GM18868 (cell line): ENCODE measurements around the gene PTCRA.
"Not testable (repeated sequence)": the region's sequence is repeated elsewhere in the genome, so short reads cannot be mapped to it uniquely, and the experiment has no call there.

Source experiments
- ATAC-seq: cut with Tn5 transposase; IDR thresholded peaks from one replicate; pipeline ENCODE4 v1.9.1; 2021; ENCODE audit warnings: mild to moderate bottlenecking, moderate library complexity; ENCODE audit not compliant: unreplicated experiment

PTCRA gene

DNA sequence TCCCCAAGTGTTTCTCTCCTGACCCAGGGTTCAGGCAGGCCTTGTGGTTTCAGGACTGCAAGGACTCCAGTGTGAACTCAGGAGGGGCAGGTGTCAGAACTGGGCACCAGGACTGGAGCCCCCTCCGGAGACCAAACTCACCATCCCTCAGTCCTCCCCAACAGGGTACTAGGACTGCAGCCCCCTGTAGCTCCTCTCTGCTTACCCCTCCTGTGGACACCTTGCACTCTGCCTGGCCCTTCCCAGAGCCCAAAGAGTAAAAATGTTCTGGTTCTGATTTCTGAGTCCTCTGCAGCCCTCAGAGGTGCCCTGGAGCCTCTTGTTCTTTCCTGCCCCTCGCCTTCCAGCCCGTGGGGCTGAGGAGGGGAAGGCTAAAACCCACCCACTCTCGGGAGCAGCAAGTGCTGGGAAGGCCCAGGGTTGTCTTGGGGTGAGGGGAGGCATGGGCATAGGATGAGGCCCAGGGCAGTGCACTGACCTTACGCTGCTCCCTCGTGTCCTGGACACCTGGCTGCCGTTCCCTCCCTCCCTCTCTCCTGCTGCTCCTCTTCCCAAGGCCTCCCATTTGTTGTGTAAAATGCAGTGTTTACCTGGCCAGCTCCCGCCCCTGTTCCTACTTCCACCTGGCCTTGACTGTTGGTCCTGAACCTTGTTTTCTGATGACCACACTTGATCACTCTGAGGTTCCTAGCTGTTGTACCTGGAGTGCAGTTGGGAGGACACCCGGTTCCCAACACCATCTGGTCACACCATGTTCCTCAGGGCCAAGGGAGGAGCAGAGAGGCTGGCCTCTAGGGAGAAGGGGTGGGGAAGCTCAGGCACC, 23.3 kb downstream of the PTCRA start:
- no peak for ATAC-seq

DNA sequence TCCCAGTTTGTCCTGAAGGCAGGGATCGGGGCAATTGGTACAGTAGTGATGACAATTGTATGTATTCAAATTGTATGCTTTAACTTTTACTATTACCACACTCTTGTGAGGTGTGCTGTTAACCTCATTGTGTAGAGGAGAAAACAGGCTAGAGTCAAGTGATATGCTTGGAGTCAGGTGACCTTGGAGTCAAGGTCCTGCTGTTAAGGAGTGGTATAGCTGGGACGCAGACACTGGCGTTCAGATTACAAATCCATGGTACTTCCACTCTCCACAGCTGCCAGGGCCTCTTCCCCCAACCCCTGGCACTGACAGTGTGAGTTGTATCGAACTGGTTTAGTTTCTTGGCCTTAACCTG, 23.9 kb downstream of the PTCRA start:
- ATAC-seq = no peak

DNA sequence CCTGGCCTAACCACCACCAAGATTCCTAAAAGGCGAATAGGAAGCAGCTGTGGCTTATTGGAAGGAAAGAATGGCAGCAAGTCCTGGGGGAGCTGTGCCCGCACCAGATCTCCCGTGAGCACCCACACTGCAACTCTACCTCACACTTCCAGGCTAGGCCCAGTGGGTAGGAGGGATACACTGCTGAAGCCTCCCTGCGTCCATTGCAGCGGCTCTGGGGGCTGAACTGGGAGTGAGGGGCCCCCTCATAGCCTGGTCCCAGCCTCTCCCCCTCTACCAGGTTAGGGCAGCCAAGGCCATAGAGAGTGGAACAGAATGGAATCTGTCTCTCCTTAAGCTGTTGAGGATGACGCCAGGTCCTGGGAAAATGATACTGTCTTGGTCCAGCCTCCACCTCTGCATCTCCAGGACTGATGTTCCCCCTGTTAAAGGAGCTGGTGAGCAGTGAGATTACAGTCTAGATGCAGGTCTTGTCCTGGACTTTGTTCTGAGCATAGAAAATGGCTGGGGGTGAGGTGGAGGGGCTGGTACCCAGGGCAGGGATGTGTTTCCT, 24.7 kb downstream of the PTCRA start:
- no peak for ATAC-seq

DNA sequence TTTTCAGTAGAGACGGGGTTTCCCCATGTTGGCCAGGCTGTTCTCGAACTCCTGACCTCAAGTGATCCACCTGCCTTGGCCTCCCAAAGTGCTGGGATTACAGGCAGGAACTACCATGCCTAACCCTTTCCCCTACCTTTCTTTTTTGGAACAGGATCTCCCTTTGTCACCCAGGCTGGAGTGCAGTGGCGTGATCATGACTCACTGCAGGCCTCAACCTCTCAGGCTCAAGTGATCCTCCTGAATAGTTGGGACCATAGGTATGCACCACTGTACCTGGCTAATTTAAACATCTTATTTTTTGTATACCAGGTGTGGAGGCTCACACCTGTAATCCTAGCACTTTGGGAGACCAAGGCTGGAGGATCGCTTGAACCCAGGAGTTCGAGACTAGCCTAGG, 25.5 kb downstream of the PTCRA start:
- ATAC-seq = not testable (repeated sequence)

DNA sequence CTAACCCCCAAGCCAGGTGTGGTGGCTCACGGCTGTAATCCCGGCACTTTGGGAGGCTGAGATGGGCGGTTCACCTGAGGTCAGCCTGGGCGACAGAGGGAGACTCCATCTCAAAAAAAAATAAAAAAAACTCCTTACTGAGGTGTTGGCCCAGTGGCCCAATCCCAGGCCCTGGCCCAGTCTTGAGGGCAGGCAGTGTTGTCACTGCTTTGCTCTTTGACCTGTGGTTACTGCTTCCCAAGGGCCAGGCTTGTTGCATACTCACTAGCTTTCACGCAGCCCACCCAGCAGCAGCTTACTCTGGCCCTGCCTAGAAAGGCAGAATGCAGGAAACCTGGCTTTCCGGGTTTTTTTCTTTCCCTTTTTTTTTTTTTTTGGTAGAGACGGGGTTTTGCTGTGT, 26.6 kb downstream of the PTCRA start:
- ATAC-seq = no peak

DNA sequence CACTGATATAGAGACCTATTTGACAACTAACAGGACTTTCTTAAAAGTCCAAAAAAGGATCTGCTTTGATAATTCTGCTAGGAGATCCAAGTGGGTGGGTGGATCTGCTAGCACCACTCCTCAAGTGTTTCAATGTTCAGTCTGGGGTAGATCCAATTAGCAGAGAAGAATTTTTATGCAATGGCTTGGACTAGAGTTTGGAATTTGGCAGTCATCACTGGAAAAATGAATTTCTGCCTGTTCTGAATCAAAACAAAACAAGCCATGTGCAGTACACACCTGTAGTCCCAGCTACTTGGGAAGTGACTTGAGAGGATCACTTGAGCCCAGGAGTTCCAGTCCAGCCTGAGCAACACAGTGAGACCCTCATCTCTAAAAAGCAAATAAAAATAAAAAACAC, 32.1 kb downstream of the PTCRA start:
- no peak for ATAC-seq

DNA sequence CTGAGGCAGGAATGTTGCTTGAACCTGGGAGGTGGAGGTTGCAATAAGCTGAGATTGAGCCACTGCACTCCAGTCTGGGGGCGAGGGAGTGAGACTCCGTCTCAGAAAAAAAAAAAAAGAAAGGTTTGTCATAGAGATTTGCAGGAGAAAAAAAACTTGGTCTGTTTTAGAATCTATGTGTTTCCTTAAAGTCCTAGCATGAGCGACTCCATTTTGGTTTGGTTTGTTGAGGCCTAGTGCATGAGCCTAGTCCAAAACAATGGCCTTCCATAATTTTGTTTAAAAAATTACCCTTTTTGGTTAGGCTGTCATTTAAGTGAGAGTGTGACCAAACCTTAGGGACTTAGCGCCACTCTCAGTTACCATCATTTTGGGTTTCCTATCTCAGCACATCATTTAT, 36.5 kb downstream of the PTCRA start:
- ATAC-seq = no peak

DNA sequence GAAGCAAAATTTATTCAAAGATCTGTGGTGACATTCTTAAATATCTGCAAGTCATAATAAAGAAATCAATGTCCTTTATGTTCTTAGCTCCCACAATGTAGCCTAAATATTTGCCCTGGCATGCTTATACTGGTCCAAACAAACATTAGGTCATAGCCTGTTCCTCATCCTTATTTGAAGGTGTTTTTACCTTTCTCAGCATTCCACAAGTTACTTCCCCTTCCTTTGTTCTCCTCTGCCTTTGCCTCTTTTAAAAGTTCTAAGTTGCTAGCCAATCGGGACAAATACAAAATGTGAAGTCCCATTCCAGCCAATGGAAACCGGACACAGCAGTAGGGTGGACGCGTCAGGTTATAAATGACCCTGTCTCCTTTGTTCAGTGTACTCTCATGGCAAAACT, 38.6 kb downstream of the PTCRA start:
- not testable (repeated sequence) for ATAC-seq

DNA sequence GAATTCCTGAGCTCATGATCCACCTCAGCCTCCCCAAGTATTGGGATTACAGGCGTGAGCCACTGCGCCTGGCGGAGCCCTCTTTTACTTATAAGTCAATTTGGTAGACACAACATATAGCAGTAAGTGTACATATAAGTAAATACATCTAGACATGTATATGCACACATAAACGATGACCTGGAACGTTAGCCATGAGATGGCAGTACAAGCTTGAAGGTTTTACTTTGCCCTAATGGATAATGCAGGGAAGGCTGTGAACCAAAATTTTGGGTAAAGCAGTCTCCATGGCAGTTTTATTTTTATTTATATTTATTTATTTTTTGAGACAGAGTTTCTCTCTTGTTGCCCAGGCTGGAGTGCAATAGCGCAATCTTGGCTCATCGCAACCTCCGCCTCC, 42.3 kb downstream of the PTCRA start:
- no peak for ATAC-seq

DNA sequence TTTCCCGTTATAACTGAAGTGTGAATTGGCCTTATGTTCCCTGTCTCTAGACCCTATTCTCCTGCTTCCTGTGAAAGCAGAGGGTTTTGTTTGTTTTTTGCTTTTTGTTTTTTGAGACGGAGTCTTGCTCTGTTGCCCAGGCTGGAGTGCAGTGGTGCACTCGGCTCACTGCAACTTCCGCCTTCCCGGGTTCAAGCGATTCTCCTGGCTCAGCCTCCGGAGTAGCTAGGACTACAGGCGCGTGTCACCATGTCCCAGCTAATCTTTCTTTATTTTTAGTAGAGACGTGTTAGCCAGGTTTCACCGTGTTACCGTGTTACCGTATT, 44.0 kb downstream of the PTCRA start:
- ATAC-seq = no peak

DNA sequence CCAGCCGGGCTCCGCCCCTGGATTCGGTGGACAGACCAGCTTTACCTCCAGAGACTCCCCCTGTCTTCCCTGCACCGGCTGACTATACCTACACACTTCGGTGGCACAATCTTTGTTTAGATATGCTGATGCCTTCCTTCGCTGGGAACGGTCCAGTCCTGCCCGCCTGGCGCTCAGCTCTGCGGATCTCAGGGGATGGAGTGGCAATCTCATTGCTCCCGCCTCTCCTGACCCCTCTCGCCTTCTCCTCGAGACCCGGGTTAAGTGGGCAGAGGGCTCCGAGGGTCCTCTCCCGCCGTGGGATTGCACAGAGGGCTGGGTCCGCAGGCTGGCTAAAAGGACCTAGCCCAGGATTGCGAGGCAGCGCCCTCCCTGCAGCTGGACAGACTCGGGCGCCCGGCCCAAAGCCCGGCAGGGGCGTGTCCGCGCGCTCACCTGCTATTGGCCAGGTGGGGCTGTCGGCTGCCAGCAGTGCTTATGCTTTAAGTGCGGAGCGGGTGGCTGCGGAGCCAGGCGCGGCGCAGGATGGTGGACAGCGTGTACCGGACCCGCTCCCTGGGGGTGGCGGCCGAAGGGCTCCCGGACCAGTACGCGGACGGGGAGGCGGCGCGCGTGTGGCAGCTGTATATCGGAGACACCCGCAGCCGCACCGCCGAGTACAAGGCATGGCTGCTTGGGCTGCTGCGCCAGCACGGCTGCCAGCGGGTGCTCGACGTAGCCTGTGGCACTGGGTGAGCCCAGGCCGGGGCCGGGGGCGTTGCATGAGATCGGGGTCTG, 44.6 kb downstream of the PTCRA start, which contains the start of gene GNMT:
Gene GNMT (plus strand): TSS at position 512 of the 777 bp plus-strand sequence. CDS start 14 bp downstream, at position 526.
- no peak for ATAC-seq

DNA sequence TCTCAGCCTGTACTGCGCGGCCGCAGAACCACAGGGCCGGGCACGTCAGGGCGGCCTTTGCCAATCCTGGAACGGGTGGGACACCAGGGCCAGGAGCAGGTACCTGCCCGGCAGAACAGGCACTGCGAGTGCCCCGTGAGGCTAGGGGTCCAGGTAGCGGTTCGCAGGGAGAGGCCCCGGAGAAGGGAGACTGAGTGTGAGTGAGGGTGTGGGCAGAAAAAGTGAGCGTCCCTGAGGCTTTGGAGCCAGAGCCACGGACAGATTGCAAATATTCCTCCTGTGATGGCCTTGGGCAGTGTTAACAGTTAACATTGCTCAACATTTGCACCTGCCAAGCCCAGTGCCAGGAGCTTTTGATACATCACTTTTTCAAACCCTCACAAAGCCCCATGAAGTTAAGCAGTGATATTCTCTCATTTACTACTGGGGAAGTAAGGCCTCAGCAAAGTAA, 45.2 kb downstream of the PTCRA start:
- ATAC-seq = no peak

DNA sequence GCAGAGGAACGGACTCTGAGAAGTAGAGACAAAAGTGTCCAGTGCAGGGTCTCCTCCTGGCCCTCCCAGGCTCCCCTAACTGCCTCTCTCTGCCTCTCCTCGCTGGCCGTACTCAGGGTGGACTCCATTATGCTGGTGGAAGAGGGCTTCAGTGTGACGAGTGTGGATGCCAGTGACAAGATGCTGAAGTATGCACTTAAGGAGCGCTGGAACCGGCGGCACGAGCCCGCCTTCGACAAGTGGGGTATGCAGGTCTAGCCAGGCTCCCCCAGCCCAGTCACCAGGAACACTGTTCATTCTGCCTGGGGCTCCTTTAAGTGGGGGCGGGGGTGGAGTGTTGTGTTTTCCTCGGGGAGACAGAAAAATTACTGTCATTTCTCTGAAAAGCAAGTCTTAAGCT, 46.2 kb downstream of the PTCRA start:
- no peak for ATAC-seq

DNA sequence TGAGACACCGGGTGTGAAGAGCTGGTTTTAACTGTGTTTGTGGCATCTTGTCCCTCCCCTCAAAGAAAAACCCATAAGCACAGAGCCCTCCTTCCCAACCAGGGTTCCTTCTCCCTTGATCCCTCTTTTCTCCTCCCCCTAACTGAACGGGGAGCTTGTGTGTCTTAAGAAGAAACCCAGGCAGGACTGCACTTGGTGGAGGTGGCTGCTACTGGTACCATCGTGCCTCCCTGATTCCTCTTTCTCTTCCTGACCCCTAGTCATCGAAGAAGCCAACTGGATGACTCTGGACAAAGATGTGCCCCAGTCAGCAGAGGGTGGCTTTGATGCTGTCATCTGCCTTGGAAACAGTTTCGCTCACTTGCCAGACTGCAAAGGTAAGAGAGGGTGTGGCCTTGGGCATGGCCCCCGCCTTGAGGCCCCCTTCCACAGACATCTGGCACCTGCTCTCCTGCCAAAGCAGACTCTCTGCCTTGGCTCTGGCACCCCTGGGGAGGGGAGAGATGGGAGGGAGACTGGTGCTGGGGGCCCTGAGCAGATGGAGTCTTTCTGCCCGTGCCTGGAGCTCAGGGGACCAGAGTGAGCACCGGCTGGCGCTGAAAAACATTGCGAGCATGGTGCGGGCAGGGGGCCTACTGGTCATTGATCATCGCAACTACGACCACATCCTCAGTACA, 46.8 kb downstream of the PTCRA start:
- ATAC-seq = no peak

DNA sequence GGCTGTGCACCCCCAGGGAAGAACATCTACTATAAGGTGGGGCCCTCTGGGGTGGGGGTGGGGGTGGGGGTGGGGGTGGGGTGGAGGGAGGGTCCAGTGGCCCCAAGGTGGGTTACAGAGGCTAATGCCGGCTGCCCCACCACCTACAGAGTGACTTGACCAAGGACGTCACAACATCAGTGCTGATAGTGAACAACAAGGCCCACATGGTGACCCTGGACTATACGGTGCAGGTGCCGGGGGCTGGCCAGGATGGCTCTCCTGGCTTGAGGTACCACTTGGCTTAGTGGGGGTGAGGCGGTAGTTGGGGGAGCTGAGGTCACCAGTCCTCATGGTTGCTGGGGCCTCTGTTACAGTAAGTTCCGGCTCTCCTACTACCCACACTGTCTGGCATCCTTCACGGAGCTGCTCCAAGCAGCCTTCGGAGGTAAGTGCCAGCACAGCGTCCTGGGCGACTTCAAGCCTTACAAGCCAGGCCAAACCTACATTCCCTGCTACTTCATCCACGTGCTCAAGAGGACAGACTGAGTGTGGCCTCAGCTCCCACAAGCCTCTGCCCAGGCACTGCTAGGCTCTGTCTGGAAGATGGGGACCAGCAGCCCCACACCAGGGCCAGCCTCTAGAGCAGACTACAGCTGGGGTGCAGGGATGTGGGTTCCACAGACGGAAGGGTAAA, 47.5 kb downstream of the PTCRA start:
- ATAC-seq = no peak

DNA sequence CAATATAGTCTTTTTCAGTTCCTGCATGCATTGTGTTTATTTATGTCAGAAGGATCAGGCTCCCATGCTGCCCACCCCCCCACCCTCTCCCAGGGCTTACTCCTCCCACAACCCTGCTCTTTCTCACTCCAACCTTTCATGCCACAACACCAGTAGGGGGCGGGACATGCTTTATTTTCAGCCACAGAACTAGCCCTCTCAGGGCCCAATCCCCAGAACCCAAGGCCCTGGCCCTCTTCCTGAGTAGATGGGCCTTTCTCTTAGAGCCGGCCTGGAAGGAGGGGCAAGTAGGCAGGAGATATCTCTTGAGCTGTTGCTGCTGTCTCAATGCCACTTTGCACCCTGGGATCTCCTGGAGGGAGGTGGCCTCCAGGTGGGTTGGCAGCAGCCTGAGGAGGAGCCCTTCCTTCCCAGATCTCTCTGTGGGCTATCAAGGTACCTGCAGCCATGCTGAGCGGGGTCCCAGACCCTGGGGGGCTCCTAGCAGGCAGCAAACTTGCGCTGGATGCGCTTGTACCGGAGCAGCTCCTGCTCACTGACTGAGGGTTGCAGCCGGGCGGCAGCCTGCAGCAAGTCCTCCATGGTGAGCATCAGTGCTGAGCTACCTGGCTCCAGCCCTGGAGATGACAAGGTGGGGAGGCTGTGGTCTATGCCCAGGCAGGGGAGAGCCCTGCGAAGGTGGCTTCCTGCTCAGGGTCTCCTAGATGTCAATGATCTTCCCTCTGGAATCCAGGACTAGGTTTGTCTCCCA, 48.2 kb downstream of the PTCRA start:
- ATAC-seq = no peak

DNA sequence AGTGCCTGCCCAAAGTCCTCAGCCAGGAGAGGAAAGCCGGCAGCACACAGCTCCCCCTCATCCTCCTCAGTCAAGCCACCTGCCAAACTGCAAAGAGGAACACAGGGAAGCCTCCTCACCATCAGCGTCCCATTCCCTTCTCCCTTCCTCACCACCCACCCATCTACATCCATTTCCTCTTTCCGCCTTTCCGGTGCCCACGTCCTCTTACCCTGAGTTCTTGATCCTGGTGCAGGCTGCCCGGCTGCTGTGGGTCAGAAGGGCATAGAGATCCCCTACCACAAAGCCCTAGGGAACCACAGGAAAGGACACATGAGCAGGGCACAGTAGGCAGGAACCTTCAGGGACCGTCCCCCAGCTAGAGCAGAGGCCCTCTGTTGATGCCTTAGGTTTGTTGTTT, 50.7 kb downstream of the PTCRA start:
- ATAC-seq = no peak

DNA sequence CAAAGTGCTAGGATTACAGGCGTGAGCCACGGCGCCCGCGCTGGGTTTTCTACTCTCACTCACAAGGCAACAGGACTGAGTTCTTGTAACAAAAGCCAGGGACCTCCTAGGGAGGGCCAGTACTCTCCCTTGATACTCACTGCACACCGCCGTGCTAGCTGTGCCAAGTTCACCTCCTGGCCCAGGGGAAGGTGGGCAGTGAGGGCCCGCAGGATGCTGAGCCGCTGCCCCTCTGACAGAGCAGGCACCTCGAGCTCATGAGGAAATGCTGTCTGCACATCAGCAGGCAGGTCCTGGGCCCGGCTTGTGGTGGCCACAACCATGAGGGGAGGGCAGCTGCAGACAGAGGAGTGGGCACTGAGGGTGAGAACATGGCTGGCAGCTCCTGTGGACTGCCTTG, 51.4 kb downstream of the PTCRA start:
- no peak for ATAC-seq

DNA sequence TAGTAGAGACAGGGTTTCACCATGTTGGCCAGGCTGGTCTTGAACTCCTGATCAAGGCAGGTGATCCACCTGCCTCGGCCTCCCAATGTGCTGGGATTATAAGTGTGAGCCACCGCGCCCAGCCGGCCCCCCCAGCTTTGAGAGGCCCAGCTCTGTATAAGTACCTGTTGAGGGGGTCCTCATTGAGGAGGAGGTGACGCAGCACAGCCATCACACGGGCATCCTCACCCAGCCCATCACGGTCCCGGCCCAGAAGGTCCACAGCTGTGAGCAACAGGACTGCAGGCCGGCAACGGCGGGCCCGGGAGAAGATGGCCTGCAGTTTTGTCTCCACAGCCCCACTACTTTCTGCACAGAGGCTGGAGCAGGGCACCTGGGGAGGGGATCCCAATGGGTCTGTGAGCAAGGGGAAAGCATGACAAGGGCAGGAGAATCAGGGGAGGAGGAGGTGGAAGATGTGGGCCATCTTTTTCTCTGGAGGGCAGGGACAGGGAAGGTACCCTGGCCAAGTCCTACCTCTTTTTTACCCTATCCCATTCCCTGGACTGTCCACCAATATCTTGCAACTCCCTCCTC, 52.4 kb downstream of the PTCRA start:
- ATAC-seq = no peak

DNA sequence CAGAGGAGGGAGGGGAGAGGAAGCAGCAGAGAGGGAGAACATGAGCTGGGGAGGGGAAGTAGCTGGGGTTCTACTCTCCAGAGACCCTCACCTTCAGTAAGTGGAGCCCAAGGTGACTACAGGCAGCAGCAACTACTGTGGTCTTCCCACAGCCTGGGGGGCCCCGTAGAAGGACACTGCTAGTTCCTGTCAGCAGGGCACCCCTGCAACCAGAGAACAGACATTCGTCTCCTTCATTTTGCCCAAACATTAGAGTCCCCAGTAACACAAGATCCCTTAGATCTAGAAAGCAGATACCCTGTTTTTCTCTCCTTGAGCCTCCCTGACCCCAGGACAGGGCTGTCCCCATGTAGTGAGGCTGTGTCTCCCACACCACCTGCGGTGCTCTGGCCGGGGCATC, 52.9 kb downstream of the PTCRA start:
- ATAC-seq = no peak
